ENCODE measurements around the gene ARSK.
"Not testable (repeated sequence)": the region's sequence is repeated elsewhere in the genome, so short reads cannot be mapped to it uniquely, and the experiment has no call there.

Gene ARSK

GRCh38 chr5:95621839-95622629, 67.1 kb downstream of the ARSK start:
- DNase-seq, result peak; percentile 16

- no peak for DNase-seq
Measured at GRCh38 chr5:95623706-95624105, 68.8 kb downstream of the ARSK start.

GRCh38 chr5:95624368-95624767, 69.5 kb downstream of the ARSK start:
- no peak for DNase-seq

GRCh38 chr5:95626701-95627100, 71.8 kb downstream of the ARSK start:
- no peak for DNase-seq

GRCh38 chr5:95627971-95628810, 73.3 kb downstream of the ARSK start:
- DNase-seq, result no peak

GRCh38 chr5:95628933-95629332, 74.0 kb downstream of the ARSK start:
- DNase-seq, result no peak

- DNase-seq, result no peak
Measured at GRCh38 chr5:95630394-95630917, 75.6 kb downstream of the ARSK start.

GRCh38 chr5:95631255-95631958, 76.5 kb downstream of the ARSK start:
- DNase-seq, result no peak

GRCh38 chr5:95631991-95632675, 77.2 kb downstream of the ARSK start:
- DNase-seq, result peak; percentile 77

- DNase-seq, result not testable (repeated sequence)
Measured at GRCh38 chr5:95632942-95633341, 78.0 kb downstream of the ARSK start.

GRCh38 chr5:95633671-95634070, 78.8 kb downstream of the ARSK start:
- DNase-seq, result no peak

GRCh38 chr5:95634081-95634480, 79.2 kb downstream of the ARSK start:
- no peak for DNase-seq

GRCh38 chr5:95638632-95639031, 83.7 kb downstream of the ARSK start:
- no peak for DNase-seq

GRCh38 chr5:95641741-95642220, 86.9 kb downstream of the ARSK start:
- DNase-seq, result no peak

GRCh38 chr5:95643152-95643551, 88.3 kb downstream of the ARSK start:
- no peak for DNase-seq

GRCh38 chr5:95644351-95645042, 89.6 kb downstream of the ARSK start:
- peak; percentile 45 for DNase-seq

GRCh38 chr5:95646226-95646568, 91.3 kb downstream of the ARSK start:
- DNase-seq, result not testable (repeated sequence)

- DNase-seq, result peak; percentile 94
Measured at GRCh38 chr5:95646569-95647431, 91.9 kb downstream of the ARSK start, which contains the start of gene RFESD. RFESD (plus strand) TSS chr5:95646777; CDS start chr5:95652272, 5,495 bp downstream.

- no peak for DNase-seq
Measured at GRCh38 chr5:95647886-95648860, 93.3 kb downstream of the ARSK start.
